ENCODE measurements around the gene CTNNA3. TPM values are rescaled to one million over a fixed set of nuclear protein-coding genes. Genes with fewer than 3 reads are reported as not detected.

CTNNA3 gene
- total RNA-seq, 4 donors from 2014 or later = under 0.01 to 0.38 (median 0.27) TPM

- TF ChIP-seq CTCF (IDR thresholded peaks at IDR 0.05; ENCODE audit: low read depth) = no peak
Observed at GRCh38 chr10:67257427-67258144, 438.4 kb downstream of the CTNNA3 start.

GRCh38 chr10:67257018-67257417, 439.0 kb downstream of the CTNNA3 start:
- TF ChIP-seq CTCF (IDR thresholded peaks at IDR 0.05; ENCODE audit: low read depth) = no peak

- TF ChIP-seq CTCF (IDR thresholded peaks at IDR 0.05; ENCODE audit: low read depth) = no peak
Observed at GRCh38 chr10:67250686-67251085, 445.3 kb downstream of the CTNNA3 start.

GRCh38 chr10:67246066-67246555, 449.9 kb downstream of the CTNNA3 start:
- TF ChIP-seq CTCF (IDR thresholded peaks at IDR 0.05; ENCODE audit: low read depth) = no peak

- no peak for TF ChIP-seq CTCF (IDR thresholded peaks at IDR 0.05; ENCODE audit: low read depth)
Observed at GRCh38 chr10:67242528-67242927, 453.5 kb downstream of the CTNNA3 start.

GRCh38 chr10:67241451-67241850, 454.5 kb downstream of the CTNNA3 start:
- no peak for TF ChIP-seq CTCF (IDR thresholded peaks at IDR 0.05; ENCODE audit: low read depth)

- no peak for TF ChIP-seq CTCF (IDR thresholded peaks at IDR 0.05; ENCODE audit: low read depth)
Observed at GRCh38 chr10:67239864-67240497, 456.0 kb downstream of the CTNNA3 start.

Measured in subcutaneous adipose tissue (tissue), 4 donors.